ENCODE data around the gene ARRDC1. TPM values are rescaled to one million over a fixed set of nuclear protein-coding genes. Genes with fewer than 3 reads are reported as not detected.
A peak's percentile ranks its signal among the peaks of the same experiment; 100 is the strongest.
"Not testable (repeated sequence)": the region's sequence is repeated elsewhere in the genome, so short reads cannot be mapped to it uniquely, and the experiment has no call there.

Gene ARRDC1
- polyA plus RNA-seq, 2 donors = 68.5 to 207 TPM

DNA sequence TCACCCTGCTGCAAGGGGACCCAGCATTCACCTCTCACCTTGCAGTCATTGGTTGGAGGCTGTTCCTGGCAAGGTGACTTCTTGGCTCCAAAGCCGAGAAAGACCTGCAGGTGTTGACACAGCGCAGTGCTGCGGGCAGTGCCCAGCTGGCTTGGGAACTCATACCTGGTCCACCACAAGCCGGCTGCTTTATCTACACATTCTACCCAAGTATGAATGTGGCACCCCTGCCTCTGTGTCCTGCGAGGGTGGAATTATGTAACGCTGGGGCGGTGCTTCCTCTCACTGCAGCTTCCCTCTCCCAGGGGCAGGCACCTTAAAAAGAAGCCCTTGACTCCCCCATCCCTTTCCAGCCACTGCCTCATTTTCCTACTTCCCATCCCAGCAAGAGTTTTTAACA, 12.7 kb upstream of the ARRDC1 start:
- H3K27me3 ChIP-seq (ENCODE audit: control insufficient read depth in 1 of 2, insufficient read depth in 2 of 2, low read length in 2 of 2) = no peaks in the 10 kb centered on the region
- H3K4me3 ChIP-seq (ENCODE audit: low read depth in 1 of 2, low read length in 2 of 2) = no peak overlapping the region
- 54 to 73% methylated on average over 7 of the region's 7 CpGs for WGBS, 2 donors
- H3K27ac ChIP-seq (ENCODE audit: low read depth in 2 of 2, low read length in 1 of 2) = no peak overlapping the region
- H3K4me1 ChIP-seq (ENCODE audit: control insufficient read depth in 2 of 2, insufficient read depth in 2 of 2, low read length in 1 of 2) = peaks cover 6 to 10% of the 10 kb centered on the region in 2 donors
- no peaks in the 10 kb centered on the region for H3K9me3 ChIP-seq (ENCODE audit: control insufficient read depth in 2 of 2, insufficient read depth in 1 of 2, low read depth in 1 of 2, low read length in 1 of 2)
- H3K36me3 ChIP-seq (ENCODE audit: control insufficient read depth in 2 of 2, insufficient read depth in 2 of 2, low read length in 1 of 2) = peaks cover 0 to 5% of the 10 kb centered on the region in 2 donors

- Histone ChIP-seq H3K4me3 (ENCODE audit: low read depth in 1 of 2, low read length in 2 of 2) (no peak overlapping the region), H3K36me3 (ENCODE audit: control insufficient read depth in 2 of 2, insufficient read depth in 2 of 2, low read length in 1 of 2) (peaks cover 0 to 3% of the 10 kb centered on the region in 2 donors), H3K4me1 (ENCODE audit: control insufficient read depth in 2 of 2, insufficient read depth in 2 of 2, low read length in 1 of 2) (peaks cover 6 to 10% of the 10 kb centered on the region in 2 donors), H3K27me3 (ENCODE audit: control insufficient read depth in 1 of 2, insufficient read depth in 2 of 2, low read length in 2 of 2) (no peaks in the 10 kb centered on the region), H3K9me3 (ENCODE audit: control insufficient read depth in 2 of 2, insufficient read depth in 1 of 2, low read depth in 1 of 2, low read length in 1 of 2) (no peaks in the 10 kb centered on the region), H3K27ac (ENCODE audit: low read depth in 2 of 2, low read length in 1 of 2) (no peak overlapping the region)
- 63 to 84% methylated on average over 12 of the region's 12 CpGs for whole genome bisulfite sequencing, 2 donors
Observed at GRCh38 chr9:137593176-137593575, 12.3 kb upstream of the ARRDC1 start.

- H3K27ac ChIP-seq (ENCODE audit: low read depth in 2 of 2, low read length in 1 of 2); H3K4me1 ChIP-seq (ENCODE audit: control insufficient read depth in 2 of 2, insufficient read depth in 2 of 2, low read length in 1 of 2); H3K9me3 ChIP-seq (ENCODE audit: control insufficient read depth in 2 of 2, insufficient read depth in 1 of 2, low read depth in 1 of 2, low read length in 1 of 2); H3K27me3 ChIP-seq (ENCODE audit: control insufficient read depth in 1 of 2, insufficient read depth in 2 of 2, low read length in 2 of 2); H3K36me3 ChIP-seq (ENCODE audit: control insufficient read depth in 2 of 2, insufficient read depth in 2 of 2, low read length in 1 of 2); H3K4me3 ChIP-seq (ENCODE audit: low read depth in 1 of 2, low read length in 2 of 2): not testable (repeated sequence)
- 90 to 95% methylated on average over 7 of the region's 7 CpGs for WGBS, 2 donors
Observed at GRCh38 chr9:137596577-137596976, 8.9 kb upstream of the ARRDC1 start.

- Histone ChIP-seq H3K4me1 (ENCODE audit: control insufficient read depth in 2 of 2, insufficient read depth in 2 of 2, low read length in 1 of 2) (peaks cover 0 to 2% of the 10 kb centered on the region in 2 donors), H3K4me3 (ENCODE audit: low read depth in 1 of 2, low read length in 2 of 2) (no peak overlapping the region), H3K36me3 (ENCODE audit: control insufficient read depth in 2 of 2, insufficient read depth in 2 of 2, low read length in 1 of 2) (no peaks in the 10 kb centered on the region), H3K9me3 (ENCODE audit: control insufficient read depth in 2 of 2, insufficient read depth in 1 of 2, low read depth in 1 of 2, low read length in 1 of 2) (no peaks in the 10 kb centered on the region), H3K27ac (ENCODE audit: low read depth in 2 of 2, low read length in 1 of 2) (no peak overlapping the region), H3K27me3 (ENCODE audit: control insufficient read depth in 1 of 2, insufficient read depth in 2 of 2, low read length in 2 of 2) (no peaks in the 10 kb centered on the region)
- WGBS, 2 donors = 77 to 79% methylated on average over 8 of the region's 8 CpGs
Observed at GRCh38 chr9:137598943-137599342, 6.5 kb upstream of the ARRDC1 start.

DNA sequence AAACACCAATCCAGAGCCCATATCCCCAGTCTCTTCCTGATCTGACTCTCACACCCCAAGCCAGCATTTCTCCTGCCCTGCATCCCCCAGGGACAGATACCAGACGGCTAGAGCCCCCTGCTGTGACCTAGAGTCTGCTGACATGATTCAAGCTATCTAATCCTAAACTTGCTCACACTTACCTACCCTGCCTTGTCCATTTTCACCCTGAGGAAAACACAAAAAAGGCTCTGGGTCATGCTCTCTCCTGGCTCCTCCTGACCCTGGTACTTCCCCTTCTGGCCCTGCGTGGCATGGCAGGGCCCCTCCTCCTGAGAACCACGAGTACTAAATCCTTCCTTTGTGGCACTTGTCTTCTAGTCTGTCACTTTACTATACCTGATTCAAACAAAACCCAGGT, 2.8 kb upstream of the ARRDC1 start:
- peaks cover 13 to 19% of the 10 kb centered on the region in 2 donors for H3K4me1 ChIP-seq (ENCODE audit: control insufficient read depth in 2 of 2, insufficient read depth in 2 of 2, low read length in 1 of 2)
- no peak overlapping the region for H3K4me3 ChIP-seq (ENCODE audit: low read depth in 1 of 2, low read length in 2 of 2)
- WGBS, 2 donors = 10 to 21% methylated on average over 3 of the region's 3 CpGs
- H3K27me3 ChIP-seq (ENCODE audit: control insufficient read depth in 1 of 2, insufficient read depth in 2 of 2, low read length in 2 of 2) = no peaks in the 10 kb centered on the region
- no peak overlapping the region for H3K27ac ChIP-seq (ENCODE audit: low read depth in 2 of 2, low read length in 1 of 2)
- H3K36me3 ChIP-seq (ENCODE audit: control insufficient read depth in 2 of 2, insufficient read depth in 2 of 2, low read length in 1 of 2) = peaks cover 0 to 2% of the 10 kb centered on the region in 2 donors
- H3K9me3 ChIP-seq (ENCODE audit: control insufficient read depth in 2 of 2, insufficient read depth in 1 of 2, low read depth in 1 of 2, low read length in 1 of 2) = no peaks in the 10 kb centered on the region

DNA sequence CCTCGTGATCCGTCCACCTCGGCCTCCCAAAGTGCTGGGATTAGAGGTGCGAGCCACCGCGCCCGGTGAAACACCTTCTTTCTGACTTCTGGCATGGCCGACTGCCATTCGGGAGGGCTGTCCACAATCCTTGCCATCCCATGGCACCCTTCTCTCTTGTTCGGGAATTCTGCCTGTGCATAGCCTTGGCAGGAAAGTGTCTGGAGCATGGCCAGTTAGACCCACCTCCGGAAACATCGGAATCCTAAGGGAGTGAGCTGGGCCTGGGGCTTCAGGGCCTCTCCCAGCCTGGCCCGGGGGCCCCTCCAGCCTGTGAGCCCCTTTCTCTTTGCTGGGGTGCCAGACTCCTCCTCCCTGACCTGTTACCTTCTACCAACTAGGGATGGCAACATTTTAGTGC, 1.6 kb upstream of the ARRDC1 start:
- Histone ChIP-seq H3K9me3 (ENCODE audit: control insufficient read depth in 2 of 2, insufficient read depth in 1 of 2, low read depth in 1 of 2, low read length in 1 of 2) (no peaks in the 10 kb centered on the region), H3K4me1 (ENCODE audit: control insufficient read depth in 2 of 2, insufficient read depth in 2 of 2, low read length in 1 of 2) (peaks cover 13 to 20% of the 10 kb centered on the region in 2 donors), H3K27me3 (ENCODE audit: control insufficient read depth in 1 of 2, insufficient read depth in 2 of 2, low read length in 2 of 2) (no peaks in the 10 kb centered on the region), H3K36me3 (ENCODE audit: control insufficient read depth in 2 of 2, insufficient read depth in 2 of 2, low read length in 1 of 2) (peaks cover 0 to 2% of the 10 kb centered on the region in 2 donors), H3K27ac (ENCODE audit: low read depth in 2 of 2, low read length in 1 of 2) (no peak overlapping the region), H3K4me3 (ENCODE audit: low read depth in 1 of 2, low read length in 2 of 2) (no peak overlapping the region)
- WGBS, 2 donors = 65 to 84% methylated on average over 13 of the region's 13 CpGs

- Histone ChIP-seq H3K9me3 (ENCODE audit: control insufficient read depth in 2 of 2, insufficient read depth in 1 of 2, low read depth in 1 of 2, low read length in 1 of 2) (no peaks in the 10 kb centered on the region), H3K36me3 (ENCODE audit: control insufficient read depth in 2 of 2, insufficient read depth in 2 of 2, low read length in 1 of 2) (peaks cover 0 to 2% of the 10 kb centered on the region in 2 donors), H3K4me3 (ENCODE audit: low read depth in 1 of 2, low read length in 2 of 2) (peak overlapping the region; percentile 40 to 54), H3K27me3 (ENCODE audit: control insufficient read depth in 1 of 2, insufficient read depth in 2 of 2, low read length in 2 of 2) (no peaks in the 10 kb centered on the region), H3K4me1 (ENCODE audit: control insufficient read depth in 2 of 2, insufficient read depth in 2 of 2, low read length in 1 of 2) (peaks cover 13 to 20% of the 10 kb centered on the region in 2 donors), H3K27ac (ENCODE audit: low read depth in 2 of 2, low read length in 1 of 2) (peak overlapping the region; percentile 74)
- WGBS, 2 donors = 8 to 13% methylated on average over 33 to 49 of the region's 49 CpGs
Observed at GRCh38 chr9:137604345-137605086, 970 bp upstream of the ARRDC1 start.

- H3K4me1 ChIP-seq (ENCODE audit: control insufficient read depth in 2 of 2, insufficient read depth in 2 of 2, low read length in 1 of 2) = peaks cover 13 to 23% of the 10 kb centered on the region in 2 donors
- WGBS, 2 donors = 1 to 3% methylated on average over 46 to 57 of the region's 57 CpGs
- peaks cover 0 to 2% of the 10 kb centered on the region in 2 donors for H3K36me3 ChIP-seq (ENCODE audit: control insufficient read depth in 2 of 2, insufficient read depth in 2 of 2, low read length in 1 of 2)
Observed at GRCh38 chr9:137606005-137606621, 627 bp downstream of the ARRDC1 start.

GRCh38 chr9:137606734-137607138, 1.2 kb downstream of the ARRDC1 start:
- no peaks in the 10 kb centered on the region for H3K27me3 ChIP-seq (ENCODE audit: control insufficient read depth in 1 of 2, insufficient read depth in 2 of 2, low read length in 2 of 2)
- WGBS, 2 donors = 34 to 45% methylated on average over 13 of the region's 13 CpGs
- no peaks in the 10 kb centered on the region for H3K9me3 ChIP-seq (ENCODE audit: control insufficient read depth in 2 of 2, insufficient read depth in 1 of 2, low read depth in 1 of 2, low read length in 1 of 2)
- H3K4me1 ChIP-seq (ENCODE audit: control insufficient read depth in 2 of 2, insufficient read depth in 2 of 2, low read length in 1 of 2) = peaks cover 15 to 28% of the 10 kb centered on the region in 2 donors
- peaks cover 0 to 2% of the 10 kb centered on the region in 2 donors for H3K36me3 ChIP-seq (ENCODE audit: control insufficient read depth in 2 of 2, insufficient read depth in 2 of 2, low read length in 1 of 2)
- H3K4me3 ChIP-seq (ENCODE audit: low read depth in 1 of 2, low read length in 2 of 2) = peak overlapping the region; percentile 79 to 89
- H3K27ac ChIP-seq (ENCODE audit: low read depth in 2 of 2, low read length in 1 of 2) = peak overlapping the region; percentile 91 to 94

More at GRCh38 chr9:137606005-137606621, 627 bp downstream of the ARRDC1 start:
- no peaks in the 10 kb centered on the region for H3K27me3 ChIP-seq (ENCODE audit: control insufficient read depth in 1 of 2, insufficient read depth in 2 of 2, low read length in 2 of 2)
- H3K9me3 ChIP-seq (ENCODE audit: control insufficient read depth in 2 of 2, insufficient read depth in 1 of 2, low read depth in 1 of 2, low read length in 1 of 2) = no peaks in the 10 kb centered on the region
- peak overlapping the region; percentile 91 to 94 for H3K27ac ChIP-seq (ENCODE audit: low read depth in 2 of 2, low read length in 1 of 2)
- H3K4me3 ChIP-seq (ENCODE audit: low read depth in 1 of 2, low read length in 2 of 2) = peak overlapping the region; percentile 79 to 89

Data from esophagus (tissue), 2 donors.